MG63 (cell line): ENCODE results near the gene PTRH1. TPM values are rescaled to one million over a fixed set of nuclear protein-coding genes. Genes with fewer than 3 reads are reported as not detected.

Source experiments
- DNase-seq: peaks from one replicate; pipeline ENCODE4 v3.0.0-alpha.2; 2020
- H3K27me3 ChIP-seq: fragments of 250-450 bp; sonication (Bioruptor Pico); 2 replicates; pipeline ENCODE4 v1.5.1; 2020; ENCODE audit warnings: mild to moderate bottlenecking, moderate library complexity
- H3K36me3 ChIP-seq: fragments of 250-450 bp; sonication (Bioruptor Pico); 2 replicates; pipeline ENCODE4 v1.5.1; 2020; ENCODE audit warnings: mild to moderate bottlenecking, moderate library complexity
- H3K4me3 ChIP-seq: fragments of 250-450 bp; sonication (Bioruptor Pico); 2 replicates; pipeline ENCODE4 v1.5.1; 2020; ENCODE audit warnings: mild to moderate bottlenecking, moderate library complexity
- H3K9me3 ChIP-seq: fragments of 250-450 bp; sonication (Bioruptor Pico); 2 replicates; pipeline ENCODE4 v1.5.1; 2020; ENCODE audit warnings: mild to moderate bottlenecking, moderate library complexity
- total RNA-seq: library from RNA; depleted of rRNA; stranded (reverse); fragments of >200 nt; shearing (Covaris generic); gene quantifications from 2 replicates; pipeline ENCODE4 v1.2.3, GENCODE V29; 2014; ENCODE audit warnings: low replicate concordance

The PTRH1 gene
- total RNA-seq, 1 experiment from 2014 or later = 26.7 TPM

GRCh38 chr9:127746959-127747569 is 31.6 kb upstream of the PTRH1 start:
- H3K4me3 ChIP-seq = no peak overlapping the region
- no peaks in the 10 kb centered on the region for H3K36me3 ChIP-seq
- no peaks in the 10 kb centered on the region for H3K9me3 ChIP-seq
- no peak for DNase-seq
- H3K27me3 ChIP-seq = no peaks in the 10 kb centered on the region; the same call in 1 of the 2 replicates

GRCh38 chr9:127744398-127745110 is 29.1 kb upstream of the PTRH1 start:
- DNase-seq = no peak
- Histone ChIP-seq H3K4me3 (no peak overlapping the region), H3K9me3 (no peaks in the 10 kb centered on the region), H3K36me3 (no peaks in the 10 kb centered on the region), H3K27me3 (no peaks in the 10 kb centered on the region)

- DNase-seq = no peak
- H3K36me3 ChIP-seq = no peaks in the 10 kb centered on the region
- H3K27me3 ChIP-seq = no peaks in the 10 kb centered on the region
- no peak overlapping the region for H3K4me3 ChIP-seq
- no peaks in the 10 kb centered on the region for H3K9me3 ChIP-seq
These were observed 27.1 kb upstream of the PTRH1 start for GRCh38 chr9:127742435-127743088.

- Histone ChIP-seq H3K9me3 (no peaks in the 10 kb centered on the region), H3K27me3 (no peaks in the 10 kb centered on the region), H3K4me3 (no peak overlapping the region), H3K36me3 (no peaks in the 10 kb centered on the region)
- DNase-seq = no peak
These were observed 26.5 kb upstream of the PTRH1 start for GRCh38 chr9:127741831-127742434.

GRCh38 chr9:127739614-127740330 is 24.3 kb upstream of the PTRH1 start:
- Histone ChIP-seq H3K9me3 (no peaks in the 10 kb centered on the region), H3K36me3 (no peaks in the 10 kb centered on the region), H3K4me3 (no peak overlapping the region), H3K27me3 (no peaks in the 10 kb centered on the region)
- peak; percentile 43 for DNase-seq

GRCh38 chr9:127738666-127739065 is 23.2 kb upstream of the PTRH1 start:
- DNase-seq = no peak
- Histone ChIP-seq H3K27me3 (no peaks in the 10 kb centered on the region), H3K4me3 (no peak overlapping the region)

GRCh38 chr9:127735530-127736185 is 20.2 kb upstream of the PTRH1 start:
- peak overlapping the region; percentile 68 for H3K4me3 ChIP-seq
- DNase-seq = no peak
- no peaks in the 10 kb centered on the region for H3K36me3 ChIP-seq
- no peaks in the 10 kb centered on the region for H3K9me3 ChIP-seq
- H3K27me3 ChIP-seq = no peaks in the 10 kb centered on the region

More at GRCh38 chr9:127738666-127739065, 23.2 kb upstream of the PTRH1 start:
- Histone ChIP-seq H3K36me3 (no peaks in the 10 kb centered on the region), H3K9me3 (no peaks in the 10 kb centered on the region)

GRCh38 chr9:127734747-127735529 is 19.5 kb upstream of the PTRH1 start, which contains the start of gene TOR2A:
TOR2A (minus strand) TSS chr9:127735294; CDS start chr9:127735270, 24 bp downstream.
- Histone ChIP-seq H3K27me3 (no peaks in the 10 kb centered on the region), H3K4me3 (peak within 1 kb of the TSS; percentile 68), H3K36me3 (no peaks in the 10 kb centered on the region), H3K9me3 (no peaks in the 10 kb centered on the region)
- peak; percentile 95 for DNase-seq

- H3K4me3 ChIP-seq = peak overlapping the region; percentile 68
- no peak for DNase-seq
- H3K36me3 ChIP-seq = no peaks in the 10 kb centered on the region
- no peaks in the 10 kb centered on the region for H3K27me3 ChIP-seq
- no peaks in the 10 kb centered on the region for H3K9me3 ChIP-seq
These were observed 18.8 kb upstream of the PTRH1 start for GRCh38 chr9:127734247-127734746.

- DNase-seq = no peak
- H3K36me3 ChIP-seq = no peaks in the 10 kb centered on the region
- H3K4me3 ChIP-seq = no peak overlapping the region
- H3K27me3 ChIP-seq = no peaks in the 10 kb centered on the region
- H3K9me3 ChIP-seq = no peaks in the 10 kb centered on the region
These were observed 18.2 kb upstream of the PTRH1 start for GRCh38 chr9:127733614-127734013.

GRCh38 chr9:127732444-127732843 is 17.0 kb upstream of the PTRH1 start:
- no peaks in the 10 kb centered on the region for H3K27me3 ChIP-seq

GRCh38 chr9:127731938-127732337 is 16.5 kb upstream of the PTRH1 start:
- Histone ChIP-seq H3K9me3 (no peaks in the 10 kb centered on the region), H3K27me3 (no peaks in the 10 kb centered on the region), H3K4me3 (no peak overlapping the region), H3K36me3 (no peaks in the 10 kb centered on the region)
- no peak for DNase-seq

More at GRCh38 chr9:127732444-127732843, 17.0 kb upstream of the PTRH1 start:
- no peaks in the 10 kb centered on the region for H3K9me3 ChIP-seq
- no peak overlapping the region for H3K4me3 ChIP-seq
- no peaks in the 10 kb centered on the region for H3K36me3 ChIP-seq
- DNase-seq = no peak

GRCh38 chr9:127730799-127731410 is 15.4 kb upstream of the PTRH1 start:
- Histone ChIP-seq H3K9me3 (no peaks in the 10 kb centered on the region), H3K36me3 (no peaks in the 10 kb centered on the region), H3K4me3 (no peak overlapping the region), H3K27me3 (no peaks in the 10 kb centered on the region)
- DNase-seq = no peak

- Histone ChIP-seq H3K36me3 (no peaks in the 10 kb centered on the region), H3K9me3 (no peaks in the 10 kb centered on the region), H3K4me3 (no peak overlapping the region), H3K27me3 (no peaks in the 10 kb centered on the region)
- no peak for DNase-seq
These were observed 14.8 kb upstream of the PTRH1 start for GRCh38 chr9:127730262-127730661.
